B cell (primary cell): ENCODE data around the gene SLC6A4. TPM values are rescaled to one million over a fixed set of nuclear protein-coding genes. Genes with fewer than 3 reads are reported as not detected.

Experiments
- ATAC-seq: fragments of 200-7000 bp; cut with Tn5 transposase; one replicate; pipeline ENCODE4 v1.10.0; 2021; ENCODE audit warnings: low read depth, mild to moderate bottlenecking, moderate number of reproducible peaks, moderate library complexity
- CTCF ChIA-PET: fragments of 350-600 bp; sonication (Branson Sonifier 250); formaldehyde crosslinking; loops from one replicate; lab custom pipeline; 2021; ENCODE audit warnings: antibody characterized with exemption, inconsistent platforms; lab: Charles Lee
- POLR2A ChIA-PET: fragments of 350-600 bp; sonication (Branson Sonifier 250); formaldehyde crosslinking; loops from one replicate; lab custom pipeline; 2021; ENCODE audit warnings: antibody characterized with exemption; lab: Charles Lee
- DNase-seq: peaks from one replicate; pipeline ENCODE4 v3.0.0; 2013
- H2AFZ ChIP-seq: 2 replicates; pipeline ENCODE4 v1.6.1; 2012; ENCODE audit warnings: mild to moderate bottlenecking, low read depth, low read length; ENCODE audit not compliant: insufficient read depth, poor library complexity, severe bottlenecking
- H3K27ac ChIP-seq, 2 donors: 1 replicate in 1 of 2; 2 replicates in 1 of 2; pipeline ENCODE4 v1.5.1; 2012 to 2013; ENCODE audit warnings: low read length in 2 of 2, mild to moderate bottlenecking in 2 of 2, moderate library complexity in 1 of 2
- H3K27me3 ChIP-seq, 4 experiments: fragments of 200-600 bp in 1 of 4; sonication (generic) in 1 of 4; replicated peaks in 1 of 4; 1 replicate in 2 of 4; 2 replicates in 2 of 4; pipeline versions ENCODE4 v1.6.1 to v1.7.0; 2013 to 2016; ENCODE audit warnings: low read length in 3 of 4, mild to moderate bottlenecking in 2 of 4, mixed read lengths in 1 of 4, moderate library complexity in 1 of 4; ENCODE audit not compliant: insufficient read depth in 4 of 4, control insufficient read depth in 3 of 4; ENCODE audit errors: control extremely low read depth in 1 of 4
- H3K36me3 ChIP-seq, 2 experiments: replicated peaks in 1 of 2; 1 replicate in 1 of 2; 2 replicates in 1 of 2; pipeline versions ENCODE4 v1.6.1 to v1.7.1; 2013; ENCODE audit warnings: low read length in 1 of 2; ENCODE audit not compliant: insufficient read depth in 2 of 2, control insufficient read depth in 1 of 2; ENCODE audit errors: control extremely low read depth in 1 of 2, extremely low read depth in 1 of 2
- H3K4me1 ChIP-seq, 2 donors: fragments of 200-600 bp in 1 of 2; sonication (generic) in 1 of 2; 1 replicate in 1 of 2; 2 replicates in 1 of 2; pipeline versions ENCODE4 v1.5.1 to v1.6.1; 2013 to 2017; ENCODE audit warnings: low read length in 2 of 2; ENCODE audit not compliant: control insufficient read depth in 2 of 2, insufficient read depth in 2 of 2
- H3K4me2 ChIP-seq: replicated peaks from 2 replicates; pipeline ENCODE3; 2012; ENCODE audit warnings: mild to moderate bottlenecking, low read depth, low read length; ENCODE audit not compliant: poor library complexity, severe bottlenecking
- H3K4me3 ChIP-seq, 5 experiments: fragments of 200-600 bp in 1 of 5; sonication (generic) in 1 of 5; 1 replicate in 3 of 5; 2 replicates in 2 of 5; pipeline versions ENCODE4 v1.5.1 to v1.7.0; 2011 to 2016; ENCODE audit warnings: low read length in 4 of 5, mild to moderate bottlenecking in 4 of 5, low read depth in 2 of 5, control low read depth in 1 of 5, moderate library complexity in 1 of 5; ENCODE audit not compliant: insufficient read depth in 1 of 5; ENCODE audit errors: control extremely low read depth in 1 of 5, extremely low read depth in 1 of 5
- H3K79me2 ChIP-seq: fragments of 200-600 bp; sonication (generic); one replicate; pipeline ENCODE4 v1.6.0; 2016; ENCODE audit warnings: low read length; ENCODE audit not compliant: control insufficient read depth, insufficient read depth
- H3K9ac ChIP-seq: fragments of 200-600 bp; sonication (generic); 2 replicates; pipeline ENCODE4 v1.6.1; 2017; ENCODE audit warnings: mild to moderate bottlenecking, low read length, moderate library complexity
- H3K9me3 ChIP-seq, 3 donors: one replicate each; pipeline versions ENCODE4 v1.6.1 to v1.7.1; 2013; ENCODE audit warnings: low read length in 2 of 3; ENCODE audit not compliant: control insufficient read depth in 2 of 3, insufficient read depth in 1 of 3; ENCODE audit errors: control extremely low read depth in 1 of 3
- H4K20me1 ChIP-seq: 2 replicates; pipeline ENCODE4 v1.6.0; 2012; ENCODE audit warnings: mild to moderate bottlenecking, low read length; ENCODE audit not compliant: insufficient read depth, control insufficient read depth, poor library complexity, severe bottlenecking
- H3K27ac Mint-ChIP-seq: one replicate; pipeline ENCODE4 v1.8.0; 2021; ENCODE audit warnings: mixed read lengths
- H3K27me3 Mint-ChIP-seq: one replicate; pipeline ENCODE4 v1.8.0; 2021; ENCODE audit warnings: mixed read lengths
- H3K4me1 Mint-ChIP-seq: one replicate; pipeline ENCODE4 v1.8.0; 2021; ENCODE audit warnings: mixed read lengths
- H3K4me3 Mint-ChIP-seq: one replicate; pipeline ENCODE4 v1.8.0; 2021; ENCODE audit warnings: mixed read lengths
- H3K9me3 Mint-ChIP-seq: one replicate; pipeline ENCODE4 v1.8.0; 2022; ENCODE audit warnings: mixed read lengths; ENCODE audit not compliant: insufficient read depth
- EZH2 ChIP-seq: IDR thresholded peaks from 2 replicates; pipeline ENCODE4 v1.6.1; 2012; ENCODE audit warnings: borderline replicate concordance, low read depth, mild to moderate bottlenecking, moderate library complexity, low read length; ENCODE audit not compliant: insufficient read depth, poor library complexity, severe bottlenecking
- WGBS: methylation state at CpG from one replicate; pipeline ENCODE4 v1.1.5; 2013; ENCODE audit warnings: missing lambda C conversion rate; ENCODE audit not compliant: insufficient coverage; 5-methylcytosine and 5-hydroxymethylcytosine counted together
- intact Hi-C: fragments of 100-400 bp; cut with micrococcal nuclease; formaldehyde crosslinking; loops from one replicate; pipeline ENCODE4 v1.10.0; 2022
- polyA minus RNA-seq: library from RNA; depleted of rRNA, polyadenylated mRNA; stranded (reverse); fragments of >200 nt; gene quantifications from 2 replicates; pipeline ENCODE4 v1.2.3, GENCODE V29; 2012
- polyA plus RNA-seq: library from polyadenylated mRNA; depleted of rRNA; stranded (reverse); fragments of >200 nt; gene quantifications from 2 replicates; pipeline ENCODE4 v1.2.3, GENCODE V29; 2012
- total RNA-seq, 2 donors: library from RNA; stranded (reverse); fragments of 120-200 nt in 1 of 2; gene quantifications; 1 replicate in 1 of 2; 2 replicates in 1 of 2; pipeline versions ENCODE4 v1.2.3 to v1.2.4, GENCODE V29; 2013 to 2022
- TF ChIP-seq, protein P1 (sequence below): fragments of 200-600 bp; IDR thresholded peaks from one replicate; pipeline ENCODE4 v1.8.0; 2022; ENCODE audit warnings: antibody characterized with exemption, mild to moderate bottlenecking

The SLC6A4 gene
- total RNA-seq (not detected in 2 replicates), polyA plus RNA-seq (not detected in 2 replicates), polyA minus RNA-seq (0.14 TPM in 1 of 2 replicates, not detected in the other)
- 0.65 TPM for total RNA-seq (2013)

DNA sequence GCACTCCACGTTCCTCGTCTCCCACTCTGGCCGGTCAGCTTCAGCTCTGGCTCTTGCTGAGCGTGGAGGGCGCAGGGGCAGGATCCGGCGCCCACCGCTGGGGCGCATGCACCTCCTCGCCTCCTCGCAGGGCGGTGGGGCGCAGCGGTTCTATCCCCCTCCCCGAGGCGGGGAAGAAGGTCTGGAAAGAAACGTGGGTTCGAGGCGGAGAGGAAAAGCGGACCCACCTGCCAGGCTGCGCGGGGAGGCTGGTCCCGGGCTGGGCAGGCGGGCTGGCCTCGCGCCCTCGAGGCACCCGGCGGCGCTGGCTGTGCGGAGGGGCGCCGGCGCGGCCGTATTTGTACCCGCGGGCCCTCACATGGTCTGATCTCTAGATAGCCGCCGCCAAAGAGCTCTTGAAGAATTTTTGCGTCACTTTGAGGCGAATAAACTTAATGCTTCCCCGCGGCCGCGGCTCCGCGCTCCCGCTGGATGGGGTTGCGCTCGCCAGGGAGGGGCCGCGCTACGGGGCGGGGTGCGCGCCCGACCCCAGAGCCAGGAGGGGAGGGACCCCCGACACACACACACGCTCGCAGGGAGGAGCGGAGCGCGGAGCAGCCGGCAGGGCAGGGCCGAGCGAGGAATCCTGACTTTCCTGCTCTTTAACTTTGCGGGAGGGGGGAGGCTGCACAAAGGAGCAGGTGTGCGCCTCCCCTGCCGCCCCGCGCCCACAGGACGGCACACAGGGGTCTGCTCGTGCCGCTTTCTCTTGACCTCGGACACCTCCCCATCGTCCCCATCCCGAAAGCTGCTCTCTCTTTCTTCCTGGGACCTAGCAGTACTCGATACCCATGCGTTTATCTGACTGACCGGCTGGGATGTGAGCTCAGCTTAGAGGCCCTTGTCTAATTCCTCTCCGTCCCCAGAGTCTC lies at the start of gene SLC6A4:
SLC6A4 (minus strand) TSS at position 312 of the 911 bp plus-strand sequence. CDS start 13,739 bp downstream, outside the sequence.
- WGBS = 7% methylated on average over 79 of the region's 82 CpGs
- peak within 1 kb of the TSS; percentile 54 for H2AFZ ChIP-seq

More for the DNA sequence above, at the start of gene SLC6A4:
- DNase-seq (peak; percentile 17), ATAC-seq (no peak)
- Mint-ChIP-seq H3K4me3 (peak within 1 kb of the TSS; percentile 77), H3K4me1 (peaks cover 24% of the 10 kb centered on the region), H3K9me3 (no peaks in the 10 kb centered on the region), H3K27ac (no peak within 1 kb of the TSS), H3K27me3 (peaks cover 68% of the 10 kb centered on the region)
- no peaks in the 10 kb centered on the region for H4K20me1 ChIP-seq
- H3K27me3 ChIP-seq = peaks cover 0 to 56% (median 24%) of the 10 kb centered on the region in 4 experiments
- H3K9ac ChIP-seq = peak within 1 kb of the TSS; percentile 32
- ChIA-PET POLR2A (no interaction called here), CTCF (interaction anchor here (0.6 to 1.9 kb wide), 2 partner anchors 131 to 428 kb away, joined by 3 to 20 read pairs; no protein-coding TSS in a partner anchor)
- H3K4me1 ChIP-seq = peaks cover 28 to 35% of the 10 kb centered on the region in 2 donors
- H3K4me2 ChIP-seq = peak within 1 kb of the TSS; percentile 64
- peaks cover 0 to 4% (median 0%) of the 10 kb centered on the region in 3 donors for H3K9me3 ChIP-seq
- no peaks in the 10 kb centered on the region for H3K36me3 ChIP-seq
- H3K4me3 ChIP-seq = peak within 1 kb of the TSS in 3 of 5 experiments; percentile 15 to 24 (median 23)
- no peak within 1 kb of the TSS for H3K27ac ChIP-seq
- intact Hi-C loops = no loop called here
- H3K79me2 ChIP-seq = no peaks in the 10 kb centered on the region
- no peak for TF ChIP-seq EZH2
- TF ChIP-seq, protein P1, sequence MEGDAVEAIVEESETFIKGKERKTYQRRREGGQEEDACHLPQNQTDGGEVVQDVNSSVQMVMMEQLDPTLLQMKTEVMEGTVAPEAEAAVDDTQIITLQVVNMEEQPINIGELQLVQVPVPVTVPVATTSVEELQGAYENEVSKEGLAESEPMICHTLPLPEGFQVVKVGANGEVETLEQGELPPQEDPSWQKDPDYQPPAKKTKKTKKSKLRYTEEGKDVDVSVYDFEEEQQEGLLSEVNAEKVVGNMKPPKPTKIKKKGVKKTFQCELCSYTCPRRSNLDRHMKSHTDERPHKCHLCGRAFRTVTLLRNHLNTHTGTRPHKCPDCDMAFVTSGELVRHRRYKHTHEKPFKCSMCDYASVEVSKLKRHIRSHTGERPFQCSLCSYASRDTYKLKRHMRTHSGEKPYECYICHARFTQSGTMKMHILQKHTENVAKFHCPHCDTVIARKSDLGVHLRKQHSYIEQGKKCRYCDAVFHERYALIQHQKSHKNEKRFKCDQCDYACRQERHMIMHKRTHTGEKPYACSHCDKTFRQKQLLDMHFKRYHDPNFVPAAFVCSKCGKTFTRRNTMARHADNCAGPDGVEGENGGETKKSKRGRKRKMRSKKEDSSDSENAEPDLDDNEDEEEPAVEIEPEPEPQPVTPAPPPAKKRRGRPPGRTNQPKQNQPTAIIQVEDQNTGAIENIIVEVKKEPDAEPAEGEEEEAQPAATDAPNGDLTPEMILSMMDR = no peak
